T47D (cell line): Measurements from ENCODE around the gene MEX3C.
A peak's percentile ranks its signal among the peaks of the same experiment; 100 is the strongest.

ENCODE experiments used
- DNase-seq, 2 experiments: peaks; one replicate each; pipeline versions ENCODE4 v3.0.0 to v3.0.0-alpha.2; 2011 to 2012; ENCODE audit warnings: low read depth in 1 of 2, low spot score in 1 of 2
- JUND ChIP-seq: IDR thresholded peaks from 2 replicates; pipeline ENCODE4 v1.6.1; 2012; ENCODE audit warnings: low read depth
- in situ Hi-C: cut with HindIII; loops from 2 replicates; pipeline ENCODE4 v1.10.0; 2016; ENCODE audit warnings: low sequenced_read_pairs, low pct_unique_long_range_greater_than_20kb

Gene MEX3C

DNA sequence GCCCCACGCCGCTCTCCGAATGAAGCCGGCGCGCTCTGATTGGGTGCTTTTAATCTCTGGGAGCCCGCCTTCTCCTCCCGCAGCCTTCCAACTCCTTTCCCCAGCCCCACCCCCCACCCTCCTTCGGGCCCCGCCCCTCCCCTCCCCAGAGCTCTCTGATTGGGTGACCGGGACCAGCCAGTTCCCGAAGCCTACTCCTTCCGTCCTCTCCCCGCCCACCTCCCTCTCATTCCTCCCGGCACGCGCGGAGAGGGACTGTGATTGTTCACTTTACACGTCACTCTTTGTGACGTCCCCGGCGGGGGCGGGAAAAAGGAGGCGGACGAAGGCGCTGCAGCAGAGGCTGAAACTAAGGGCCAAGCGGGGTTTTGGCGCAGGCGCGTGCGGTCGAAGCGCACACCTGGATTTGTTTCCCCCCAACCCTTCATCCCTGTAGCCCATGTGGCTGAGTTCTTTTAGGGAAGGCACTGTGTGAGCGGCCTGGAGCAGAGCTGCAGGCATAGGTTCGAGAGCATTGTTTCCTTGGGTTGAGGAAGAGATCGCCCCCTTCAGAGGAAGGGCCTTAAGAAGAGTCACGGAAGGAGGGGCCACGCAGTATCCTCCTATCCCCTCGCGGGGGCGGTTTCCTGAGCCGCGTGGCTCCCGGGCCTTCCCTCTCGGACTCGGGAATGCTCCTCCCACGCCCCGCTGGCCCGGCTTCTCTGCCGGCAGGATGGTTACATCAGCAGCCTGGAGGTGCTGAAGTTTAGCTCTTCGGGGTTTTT, at the start of gene MEX3C:
Gene MEX3C, minus strand, starts transcription at position 21 of the 764 bp plus-strand sequence. CDS start 361 bp downstream, outside the sequence.
- in situ Hi-C loops: no loop called here
- DNase-seq: peak; percentile 68 to 98
- no peak for TF ChIP-seq JUND

- no peak for DNase-seq
- in situ Hi-C loops: no loop called here
- no peak for TF ChIP-seq JUND
These were observed 43.7 kb upstream of the MEX3C start for GRCh38 chr18:51241226-51241625.

DNA sequence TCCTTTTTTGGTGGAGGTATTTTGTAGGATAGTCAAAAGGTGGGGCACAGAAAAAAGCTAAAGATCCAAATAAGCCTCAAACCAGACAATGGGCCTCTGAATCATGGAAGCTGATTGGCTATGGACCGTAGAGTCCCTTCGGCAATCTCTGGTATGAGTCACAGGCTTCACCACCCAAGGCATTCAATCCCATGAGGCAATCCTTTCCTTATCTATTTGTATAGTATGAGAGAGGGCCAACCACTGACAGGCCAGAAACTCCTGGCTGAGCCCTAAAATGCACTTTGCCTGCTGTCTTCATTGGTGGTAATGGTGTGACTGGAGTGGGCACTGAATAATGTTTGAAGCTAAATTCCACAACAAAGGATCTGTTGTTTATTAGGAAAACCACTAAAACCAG, 38.7 kb upstream of the MEX3C start:
- in situ Hi-C loops: no loop called here
- no peak for DNase-seq
- no peak for TF ChIP-seq JUND

GRCh38 chr18:51235009-51235789, 37.7 kb upstream of the MEX3C start:
- in situ Hi-C loops: no loop called here
- no peak for DNase-seq
- TF ChIP-seq JUND: no peak

DNA sequence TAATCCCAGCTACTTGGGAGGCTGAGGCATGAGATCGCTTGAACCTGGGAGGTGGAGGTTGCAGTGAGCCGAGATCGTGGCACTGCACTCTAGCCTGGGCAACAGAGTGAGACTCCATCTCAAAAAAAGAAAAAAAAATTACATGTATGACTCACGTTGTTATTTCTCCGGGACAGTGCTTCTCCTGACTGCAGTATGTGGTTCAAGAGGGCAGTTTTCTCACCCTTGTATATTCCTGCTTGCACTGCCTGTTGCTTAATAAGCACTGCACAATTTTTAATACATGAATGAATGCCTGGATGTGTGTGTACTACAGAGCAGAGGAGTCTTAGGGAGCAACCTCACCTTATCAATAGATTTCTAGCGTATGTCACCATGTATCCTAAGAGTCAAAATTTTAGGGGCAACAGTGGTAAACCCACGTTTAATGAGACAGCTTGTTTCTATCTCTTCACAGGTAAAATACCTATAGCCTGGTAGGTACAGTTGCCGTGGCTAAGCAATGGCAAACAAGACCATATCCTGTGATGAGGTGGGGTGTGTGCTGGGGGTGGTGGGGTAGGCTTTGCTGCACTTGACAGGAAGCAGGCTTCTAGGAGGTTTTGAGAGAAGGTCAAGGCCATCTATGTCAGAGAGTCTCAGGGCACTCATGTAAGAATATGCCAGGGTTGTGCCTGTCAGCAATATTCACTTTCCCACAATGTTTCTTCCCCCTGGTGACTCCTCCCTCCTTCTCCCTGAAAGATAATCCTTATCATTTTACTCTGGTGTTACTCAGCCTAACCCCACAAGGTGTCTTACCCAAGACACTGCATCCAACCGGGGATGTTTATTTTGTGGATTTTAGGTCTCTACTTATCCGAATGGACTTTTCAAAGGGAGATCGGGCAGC, 36.9 kb upstream of the MEX3C start:
- no peak for TF ChIP-seq JUND

DNA sequence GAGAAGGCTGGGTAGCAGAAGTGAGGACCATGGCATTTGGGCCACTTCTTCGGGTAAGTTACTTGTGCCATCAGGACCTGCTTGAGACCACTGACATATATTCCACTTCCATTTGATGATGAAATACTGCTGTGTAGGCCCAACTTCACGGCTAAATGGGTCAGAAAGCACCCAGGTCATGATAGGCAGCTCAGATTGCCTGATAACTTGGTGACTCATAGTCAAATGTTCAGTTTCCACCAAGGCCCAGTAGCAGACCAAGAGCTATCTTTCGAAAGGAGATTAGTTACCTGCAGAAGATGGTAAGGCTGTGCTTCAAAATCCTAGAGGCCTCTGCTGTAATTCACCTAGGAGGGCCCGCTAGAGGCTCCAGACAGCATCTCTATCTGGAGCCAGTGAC, 31.8 kb upstream of the MEX3C start:
- TF ChIP-seq JUND: no peak
- in situ Hi-C loops: no loop called here

More for the DNA sequence above, 36.9 kb upstream of the MEX3C start:
- in situ Hi-C loops: no loop called here
- DNase-seq: no peak

GRCh38 chr18:51227660-51228059, 30.2 kb upstream of the MEX3C start:
- in situ Hi-C loops: no loop called here
- no peak for TF ChIP-seq JUND
- no peak for DNase-seq

More for the DNA sequence above, 31.8 kb upstream of the MEX3C start:
- DNase-seq: no peak

DNA sequence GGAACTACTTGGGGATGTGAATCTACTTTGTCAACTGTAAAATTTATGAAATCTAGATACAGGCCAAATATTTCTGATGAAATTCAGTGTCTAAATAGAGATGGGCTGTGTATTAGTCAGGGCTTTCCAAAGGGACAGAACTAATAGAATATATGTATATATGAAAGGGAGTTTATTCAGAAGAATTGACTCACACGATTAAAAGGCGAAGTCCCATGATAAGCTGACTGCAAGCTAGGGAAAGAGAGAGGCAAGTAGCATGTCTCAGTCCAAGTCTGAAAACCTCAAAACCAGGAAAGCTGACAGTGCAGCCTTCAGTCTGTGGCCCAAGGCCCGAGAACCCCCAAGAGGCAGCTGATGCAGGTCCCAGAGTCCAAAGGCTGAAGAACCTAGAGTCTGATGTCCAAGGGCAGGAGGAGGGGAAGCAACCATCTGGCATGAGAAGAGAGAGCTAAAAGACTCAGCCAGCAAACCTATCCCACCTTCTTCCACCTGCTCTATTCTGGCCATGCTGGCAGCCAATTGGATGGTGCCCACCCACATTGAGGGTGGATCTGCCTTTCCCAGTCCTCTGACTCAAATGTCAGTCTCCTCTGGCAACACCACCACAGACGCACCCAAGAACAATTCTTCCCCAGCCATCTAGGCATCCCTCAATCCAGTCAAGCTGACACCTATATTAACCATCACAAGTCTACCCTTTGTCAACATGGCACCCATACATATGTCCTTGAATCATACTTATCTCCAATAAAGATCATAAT, 29.3 kb upstream of the MEX3C start:
- DNase-seq: no peak
- in situ Hi-C loops: no loop called here
- TF ChIP-seq JUND: no peak

DNA sequence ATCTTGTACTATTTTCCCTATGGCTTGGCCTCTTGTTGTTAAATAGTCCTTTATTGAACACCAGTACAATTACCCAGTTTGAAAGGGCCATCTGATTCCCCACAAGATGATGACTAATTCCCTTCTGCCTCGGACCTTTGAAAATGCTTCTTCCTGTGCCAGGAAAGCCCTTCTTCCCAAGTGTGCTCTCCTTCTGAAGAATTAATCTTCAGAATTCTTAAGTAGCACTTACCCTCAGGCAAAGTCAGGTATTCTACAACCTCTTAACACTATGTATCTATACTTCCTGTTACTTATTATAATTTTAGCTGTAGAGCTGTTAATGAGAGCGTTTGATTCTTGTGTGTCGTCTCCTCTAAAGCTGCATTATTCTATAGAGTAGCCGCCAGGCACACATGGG, 28.6 kb upstream of the MEX3C start:
- no peak for DNase-seq
- TF ChIP-seq JUND: no peak
- in situ Hi-C loops: no loop called here

DNA sequence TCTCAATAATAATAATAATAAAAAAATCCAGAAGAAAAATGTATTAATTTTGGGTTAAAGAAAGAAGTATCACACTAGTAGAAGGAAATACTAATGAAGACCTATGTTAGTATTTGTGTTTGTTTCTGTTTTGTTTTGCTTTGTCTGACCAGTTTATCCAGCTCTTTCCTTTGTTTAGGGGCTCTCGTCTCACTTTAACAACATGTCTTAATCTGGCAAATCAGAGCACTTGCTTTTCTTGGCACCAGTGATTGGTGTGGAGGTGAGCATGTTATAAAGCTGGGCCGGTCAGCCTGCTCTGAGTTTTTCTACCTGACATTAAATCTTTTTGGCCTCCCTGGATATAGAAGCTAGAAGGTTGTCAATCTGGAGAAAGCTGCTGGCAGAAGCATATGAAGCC, 15.1 kb upstream of the MEX3C start:
- in situ Hi-C loops: no loop called here
- no peak for TF ChIP-seq JUND
- peak in 1 of 2 experiments; percentile 70 for DNase-seq

- in situ Hi-C loops: no loop called here
- peak in 1 of 2 experiments; percentile 40 for DNase-seq
- TF ChIP-seq JUND: no peak
These were observed 14.1 kb upstream of the MEX3C start for GRCh38 chr18:51211552-51211951.
